Panc1 (cell line): ENCODE measurements around the gene CCHCR1.

Experiments used
- POLR2AphosphoS5 ChIP-seq: IDR thresholded peaks from 2 replicates; pipeline ENCODE4 v1.6.1; 2012; ENCODE audit warnings: mild to moderate bottlenecking, low read depth, low read length, moderate library complexity
- TCF7L2 ChIP-seq: IDR thresholded peaks from 2 replicates; pipeline ENCODE4 v1.6.1; 2011; ENCODE audit warnings: mild to moderate bottlenecking, low read depth, low read length, inconsistent platforms
- TF ChIP-seq, protein P1 (sequence below): fragments of 450-650 bp; IDR thresholded peaks from 2 replicates; pipeline ENCODE4 v1.5.1; 2017; ENCODE audit warnings: mild to moderate bottlenecking
- TF ChIP-seq, protein P2 (sequence below), 2 experiments: IDR thresholded peaks; 2 replicates each; pipeline ENCODE4 v1.6.1; 2011 to 2012; ENCODE audit warnings: low read depth in 2 of 2, control low read depth in 1 of 2, low read length in 1 of 2, mild to moderate bottlenecking in 1 of 2, moderate library complexity in 1 of 2; ENCODE audit not compliant: insufficient read depth in 1 of 2

DNA sequence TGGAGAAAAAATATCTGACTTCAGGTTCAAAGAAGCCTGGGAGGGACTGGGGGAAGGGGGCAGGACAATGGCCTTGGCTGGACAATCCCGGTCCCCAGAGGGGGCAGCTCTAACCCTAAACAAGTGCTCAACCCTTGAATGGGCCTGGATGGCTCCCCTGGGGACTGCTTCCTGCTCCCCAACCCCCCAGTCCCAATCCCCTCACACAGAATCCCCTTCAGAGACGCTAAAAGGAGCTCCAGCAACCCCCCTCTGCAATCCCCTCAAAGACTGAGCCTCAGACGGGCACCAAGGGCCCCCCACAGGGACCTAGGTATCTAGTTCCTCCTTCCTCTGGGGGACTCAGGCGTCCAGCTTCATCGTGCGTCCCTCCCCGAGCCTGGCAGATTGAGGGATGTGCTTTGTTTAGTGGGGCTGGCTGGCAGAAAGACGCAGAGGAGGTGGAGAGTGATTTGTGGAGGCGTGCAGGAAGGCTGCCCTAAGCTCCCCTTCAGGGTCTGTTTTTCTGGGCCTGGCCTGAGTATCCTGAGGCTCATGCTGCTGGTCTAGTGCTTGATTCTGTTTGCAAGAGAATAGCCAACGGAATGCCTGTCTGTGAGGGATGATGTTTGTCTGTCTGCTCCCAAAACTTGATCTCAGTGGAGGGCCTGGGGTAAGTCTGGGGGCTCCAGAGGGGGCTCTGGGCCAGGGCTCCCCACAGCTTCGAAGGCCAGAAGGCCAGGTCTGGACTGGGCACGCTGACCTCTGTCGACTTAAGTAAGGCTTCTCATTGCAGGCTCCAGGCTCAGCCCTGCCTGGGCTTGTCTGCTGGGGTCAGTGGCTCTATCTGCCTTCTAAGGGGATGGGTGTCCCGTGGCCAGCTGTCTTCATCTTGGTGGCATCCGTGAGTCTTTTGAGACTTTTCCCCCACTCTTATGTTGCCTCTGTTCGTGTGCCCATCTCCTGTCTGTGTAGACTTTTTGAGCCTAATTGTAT lies 14.6 kb upstream of the CCHCR1 start:
- TF ChIP-seq, protein P1, sequence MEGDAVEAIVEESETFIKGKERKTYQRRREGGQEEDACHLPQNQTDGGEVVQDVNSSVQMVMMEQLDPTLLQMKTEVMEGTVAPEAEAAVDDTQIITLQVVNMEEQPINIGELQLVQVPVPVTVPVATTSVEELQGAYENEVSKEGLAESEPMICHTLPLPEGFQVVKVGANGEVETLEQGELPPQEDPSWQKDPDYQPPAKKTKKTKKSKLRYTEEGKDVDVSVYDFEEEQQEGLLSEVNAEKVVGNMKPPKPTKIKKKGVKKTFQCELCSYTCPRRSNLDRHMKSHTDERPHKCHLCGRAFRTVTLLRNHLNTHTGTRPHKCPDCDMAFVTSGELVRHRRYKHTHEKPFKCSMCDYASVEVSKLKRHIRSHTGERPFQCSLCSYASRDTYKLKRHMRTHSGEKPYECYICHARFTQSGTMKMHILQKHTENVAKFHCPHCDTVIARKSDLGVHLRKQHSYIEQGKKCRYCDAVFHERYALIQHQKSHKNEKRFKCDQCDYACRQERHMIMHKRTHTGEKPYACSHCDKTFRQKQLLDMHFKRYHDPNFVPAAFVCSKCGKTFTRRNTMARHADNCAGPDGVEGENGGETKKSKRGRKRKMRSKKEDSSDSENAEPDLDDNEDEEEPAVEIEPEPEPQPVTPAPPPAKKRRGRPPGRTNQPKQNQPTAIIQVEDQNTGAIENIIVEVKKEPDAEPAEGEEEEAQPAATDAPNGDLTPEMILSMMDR = no peak
- TF ChIP-seq POLR2AphosphoS5 (no peak), TCF7L2 (no peak)
- TF ChIP-seq, protein P2, sequence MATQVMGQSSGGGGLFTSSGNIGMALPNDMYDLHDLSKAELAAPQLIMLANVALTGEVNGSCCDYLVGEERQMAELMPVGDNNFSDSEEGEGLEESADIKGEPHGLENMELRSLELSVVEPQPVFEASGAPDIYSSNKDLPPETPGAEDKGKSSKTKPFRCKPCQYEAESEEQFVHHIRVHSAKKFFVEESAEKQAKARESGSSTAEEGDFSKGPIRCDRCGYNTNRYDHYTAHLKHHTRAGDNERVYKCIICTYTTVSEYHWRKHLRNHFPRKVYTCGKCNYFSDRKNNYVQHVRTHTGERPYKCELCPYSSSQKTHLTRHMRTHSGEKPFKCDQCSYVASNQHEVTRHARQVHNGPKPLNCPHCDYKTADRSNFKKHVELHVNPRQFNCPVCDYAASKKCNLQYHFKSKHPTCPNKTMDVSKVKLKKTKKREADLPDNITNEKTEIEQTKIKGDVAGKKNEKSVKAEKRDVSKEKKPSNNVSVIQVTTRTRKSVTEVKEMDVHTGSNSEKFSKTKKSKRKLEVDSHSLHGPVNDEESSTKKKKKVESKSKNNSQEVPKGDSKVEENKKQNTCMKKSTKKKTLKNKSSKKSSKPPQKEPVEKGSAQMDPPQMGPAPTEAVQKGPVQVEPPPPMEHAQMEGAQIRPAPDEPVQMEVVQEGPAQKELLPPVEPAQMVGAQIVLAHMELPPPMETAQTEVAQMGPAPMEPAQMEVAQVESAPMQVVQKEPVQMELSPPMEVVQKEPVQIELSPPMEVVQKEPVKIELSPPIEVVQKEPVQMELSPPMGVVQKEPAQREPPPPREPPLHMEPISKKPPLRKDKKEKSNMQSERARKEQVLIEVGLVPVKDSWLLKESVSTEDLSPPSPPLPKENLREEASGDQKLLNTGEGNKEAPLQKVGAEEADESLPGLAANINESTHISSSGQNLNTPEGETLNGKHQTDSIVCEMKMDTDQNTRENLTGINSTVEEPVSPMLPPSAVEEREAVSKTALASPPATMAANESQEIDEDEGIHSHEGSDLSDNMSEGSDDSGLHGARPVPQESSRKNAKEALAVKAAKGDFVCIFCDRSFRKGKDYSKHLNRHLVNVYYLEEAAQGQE (IDR thresholded peaks at IDR 0.05; ENCODE audit: insufficient read depth in 1 of 2, low read depth in 2 of 2, low read length in 1 of 2) = no peak
